Ectodermal cell (in vitro differentiated cells): Measurements from ENCODE around the gene SETD1B.
"Not testable (repeated sequence)": the region's sequence is repeated elsewhere in the genome, so short reads cannot be mapped to it uniquely, and the experiment has no call there.

Experiments
- H3K27ac ChIP-seq: 2 replicates; pipeline ENCODE4 v1.7.0; 2013; ENCODE audit warnings: mild to moderate bottlenecking, low read depth, low read length; ENCODE audit not compliant: insufficient read depth, poor library complexity, severe bottlenecking
- H3K27me3 ChIP-seq: 2 replicates; pipeline ENCODE4 v1.7.0; 2013; ENCODE audit warnings: mild to moderate bottlenecking, low read length; ENCODE audit not compliant: insufficient read depth, control insufficient read depth, poor library complexity, severe bottlenecking
- H3K36me3 ChIP-seq: one replicate; pipeline ENCODE4 v1.7.0; 2013; ENCODE audit warnings: low read length; ENCODE audit not compliant: control insufficient read depth, insufficient read depth
- H3K4me1 ChIP-seq: one replicate; pipeline ENCODE4 v1.7.0; 2013; ENCODE audit warnings: low read length; ENCODE audit not compliant: control insufficient read depth, insufficient read depth
- H3K4me3 ChIP-seq: 2 replicates; pipeline ENCODE4 v1.7.0; 2013; ENCODE audit warnings: low read depth, low read length, control low read depth; ENCODE audit not compliant: insufficient read depth
- H3K9me3 ChIP-seq: 2 replicates; pipeline ENCODE4 v1.7.0; 2013; ENCODE audit warnings: mild to moderate bottlenecking, low read length, moderate library complexity; ENCODE audit not compliant: control insufficient read depth
- WGBS, 2 experiments: methylation state at CpG; one replicate each; pipeline ENCODE4 v1.1.7; 2013; ENCODE audit warnings: missing lambda C conversion rate in 2 of 2; 5-methylcytosine and 5-hydroxymethylcytosine counted together

Gene SETD1B

GRCh38 chr12:121858662-121859572 is 55.1 kb downstream of the SETD1B start, which contains the start of gene HPD:
Gene HPD (minus strand): TSS chr12:121858859. CDS start chr12:121858823, 36 bp downstream.
- H3K36me3 ChIP-seq, result no peaks in the 10 kb centered on the region
- H3K4me3 ChIP-seq, result no peak within 1 kb of the TSS
- WGBS, 2 experiments, result 66 to 69% methylated on average over 16 of the region's 16 CpGs
- H3K9me3 ChIP-seq, result no peaks in the 10 kb centered on the region
- H3K27ac ChIP-seq, result peak within 1 kb of the TSS; percentile 60
- peaks cover 27% of the 10 kb centered on the region for H3K4me1 ChIP-seq
- no peaks in the 10 kb centered on the region for H3K27me3 ChIP-seq

DNA sequence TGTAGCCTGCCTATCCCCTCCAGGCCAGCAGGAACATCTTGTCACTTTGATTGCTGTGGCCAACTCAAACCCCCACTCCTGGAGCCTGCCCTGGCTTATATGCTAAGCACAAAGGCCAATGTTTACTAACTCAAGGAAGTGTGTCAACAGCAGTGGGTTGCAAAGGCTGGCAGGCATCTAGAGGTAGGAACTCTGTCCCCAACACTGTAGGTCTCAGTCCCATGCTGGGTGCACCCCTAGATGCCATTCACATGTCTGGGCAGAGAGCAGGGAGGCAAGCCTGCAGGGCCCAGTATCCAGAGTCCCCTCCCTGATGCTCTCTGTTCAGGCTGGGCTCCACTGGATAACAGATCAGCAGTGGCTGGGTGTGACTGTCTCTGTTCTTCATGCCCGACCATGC is 56.4 kb downstream of the SETD1B start:
- WGBS, 2 experiments, result 90 to 93% methylated on average over 1 of the region's 1 CpG
- no peaks in the 10 kb centered on the region for H3K27me3 ChIP-seq
- H3K9me3 ChIP-seq, result no peaks in the 10 kb centered on the region
- H3K27ac ChIP-seq, result no peak overlapping the region
- H3K4me1 ChIP-seq, result peaks cover 27% of the 10 kb centered on the region
- H3K36me3 ChIP-seq, result no peaks in the 10 kb centered on the region
- H3K4me3 ChIP-seq, result no peak overlapping the region

- H3K27ac ChIP-seq, H3K36me3 ChIP-seq, H3K4me3 ChIP-seq, H3K27me3 ChIP-seq, H3K9me3 ChIP-seq: not testable (repeated sequence)
- H3K4me1 ChIP-seq, result peaks cover 27% of the 10 kb centered on the region
- 91 to 96% methylated on average over 4 of the region's 4 CpGs for WGBS, 2 experiments
Measured at GRCh38 chr12:121860699-121861098, 56.9 kb downstream of the SETD1B start.

DNA sequence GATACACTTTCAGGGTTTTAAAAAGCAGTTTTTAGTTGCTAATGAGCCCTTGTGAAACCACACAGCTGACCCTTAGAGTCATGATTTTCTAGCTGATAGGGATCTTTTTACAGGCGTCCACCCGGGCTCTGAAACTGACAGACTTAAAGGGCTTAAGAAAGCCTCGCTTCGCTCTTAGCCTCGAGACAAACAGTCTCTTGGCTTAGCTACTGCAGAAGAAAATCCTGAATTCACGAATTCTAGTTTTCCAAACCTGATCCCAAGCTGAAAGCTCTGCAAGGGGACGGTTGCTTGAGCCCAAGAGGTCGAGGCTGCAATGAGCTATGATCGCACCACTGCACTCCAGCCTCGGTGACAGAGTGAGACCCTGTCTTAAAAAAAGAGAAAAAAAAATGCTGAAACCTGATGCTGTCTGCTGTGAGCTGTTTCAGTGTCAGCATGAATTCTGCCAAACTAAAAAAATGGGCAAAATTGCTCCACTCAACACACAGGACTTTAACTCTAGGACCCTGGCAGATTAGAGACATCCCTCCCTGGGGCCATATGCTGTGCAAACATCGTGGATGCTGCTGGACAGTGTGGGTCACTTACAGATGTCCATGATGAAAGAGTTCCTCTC is 57.9 kb downstream of the SETD1B start:
- Histone ChIP-seq H3K27ac (peak overlapping the region; percentile 36), H3K27me3 (no peaks in the 10 kb centered on the region), H3K9me3 (no peaks in the 10 kb centered on the region), H3K4me1 (peaks cover 27% of the 10 kb centered on the region), H3K36me3 (no peaks in the 10 kb centered on the region), H3K4me3 (no peak overlapping the region)
- 70 to 72% methylated on average over 11 of the region's 11 CpGs for WGBS, 2 experiments

GRCh38 chr12:121866331-121866730 is 62.5 kb downstream of the SETD1B start:
- Histone ChIP-seq H3K4me1 (peaks cover 9% of the 10 kb centered on the region), H3K9me3 (no peaks in the 10 kb centered on the region), H3K27me3 (no peaks in the 10 kb centered on the region), H3K4me3 (no peak overlapping the region), H3K36me3 (no peaks in the 10 kb centered on the region), H3K27ac (no peak overlapping the region)
- WGBS, 2 experiments, result 93% methylated on average over 2 to 4 of the region's 4 CpGs

DNA sequence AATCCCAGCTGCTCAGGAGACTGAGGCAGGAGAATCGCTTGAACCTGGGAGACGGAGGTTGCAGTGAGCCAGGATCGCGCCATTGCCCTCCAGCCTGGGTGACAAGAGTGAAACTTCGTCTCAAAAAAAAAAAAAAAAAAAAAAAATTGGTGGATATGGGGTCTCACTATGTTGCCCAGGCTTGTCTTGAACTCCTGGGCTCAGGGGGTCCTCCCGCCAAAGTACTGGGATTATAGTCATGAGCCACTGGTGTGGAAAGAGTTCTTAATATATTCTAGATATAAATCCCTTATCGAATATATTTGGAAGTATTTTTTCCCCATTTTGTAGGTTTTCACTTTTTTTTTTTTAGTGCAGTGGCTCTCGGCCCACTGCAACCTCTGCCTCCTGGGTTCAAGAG is 65.4 kb downstream of the SETD1B start:
- not testable (repeated sequence) for H3K9me3 ChIP-seq, H3K27me3 ChIP-seq, H3K36me3 ChIP-seq, H3K27ac ChIP-seq, H3K4me3 ChIP-seq, H3K4me1 ChIP-seq
- 95% methylated on average over 7 to 8 of the region's 8 CpGs for WGBS, 2 experiments

DNA sequence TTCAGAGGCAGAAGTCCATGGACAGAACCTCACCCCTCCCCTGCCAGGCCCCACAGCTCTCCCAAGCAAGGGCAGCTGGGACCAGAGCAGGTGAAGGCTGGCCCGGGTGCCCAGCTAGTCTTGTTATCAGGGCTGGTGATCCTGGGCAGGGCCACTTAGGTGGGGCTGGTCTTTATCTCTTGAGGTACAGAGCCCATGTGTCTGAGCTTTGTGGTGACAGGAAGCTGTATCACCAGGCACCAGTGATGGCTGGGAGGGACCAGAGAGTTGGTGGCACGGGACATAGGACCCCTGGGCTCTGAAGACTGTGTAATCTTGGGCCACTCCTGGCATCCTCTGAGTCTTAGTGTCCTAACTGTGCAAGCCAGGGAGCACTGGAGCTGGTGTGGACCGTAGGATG is 67.7 kb downstream of the SETD1B start:
- Histone ChIP-seq H3K4me3 (no peak overlapping the region), H3K27ac (no peak overlapping the region), H3K4me1 (no peaks in the 10 kb centered on the region), H3K36me3 (no peaks in the 10 kb centered on the region), H3K27me3 (no peaks in the 10 kb centered on the region), H3K9me3 (no peaks in the 10 kb centered on the region)
- 87 to 92% methylated on average over 3 of the region's 3 CpGs for WGBS, 2 experiments

GRCh38 chr12:121872546-121873215 is 68.9 kb downstream of the SETD1B start:
- Histone ChIP-seq H3K27ac (no peak overlapping the region), H3K4me3 (no peak overlapping the region), H3K36me3 (no peaks in the 10 kb centered on the region), H3K27me3 (no peaks in the 10 kb centered on the region), H3K9me3 (no peaks in the 10 kb centered on the region), H3K4me1 (no peaks in the 10 kb centered on the region)
- WGBS, 2 experiments, result 82 to 85% methylated on average over 5 of the region's 5 CpGs

GRCh38 chr12:121873216-121873569 is 69.4 kb downstream of the SETD1B start:
- H3K27ac ChIP-seq, result no peak overlapping the region
- no peaks in the 10 kb centered on the region for H3K27me3 ChIP-seq
- WGBS, 2 experiments, result 92 to 93% methylated on average over 6 of the region's 6 CpGs
- H3K4me3 ChIP-seq, result no peak overlapping the region
- H3K9me3 ChIP-seq, result no peaks in the 10 kb centered on the region
- H3K36me3 ChIP-seq, result no peaks in the 10 kb centered on the region
- no peaks in the 10 kb centered on the region for H3K4me1 ChIP-seq

- Histone ChIP-seq H3K4me3 (no peak overlapping the region), H3K9me3 (no peaks in the 10 kb centered on the region), H3K4me1 (no peaks in the 10 kb centered on the region), H3K27me3 (no peaks in the 10 kb centered on the region), H3K36me3 (no peaks in the 10 kb centered on the region), H3K27ac (no peak overlapping the region)
- WGBS, 2 experiments, result 90 to 97% methylated on average over 5 to 6 of the region's 6 CpGs
Measured at GRCh38 chr12:121874071-121874470, 70.3 kb downstream of the SETD1B start.
